GM21717 (cell line): ENCODE measurements around the gene ARID1B.
"Not testable (repeated sequence)": the region's sequence is repeated elsewhere in the genome, so short reads cannot be mapped to it uniquely, and the experiment has no call there.

Source experiments
- ATAC-seq: cut with Tn5 transposase; IDR thresholded peaks from one replicate; pipeline ENCODE4 v1.9.1; 2021; ENCODE audit warnings: mild to moderate bottlenecking, moderate library complexity; ENCODE audit not compliant: unreplicated experiment

The ARID1B gene

DNA sequence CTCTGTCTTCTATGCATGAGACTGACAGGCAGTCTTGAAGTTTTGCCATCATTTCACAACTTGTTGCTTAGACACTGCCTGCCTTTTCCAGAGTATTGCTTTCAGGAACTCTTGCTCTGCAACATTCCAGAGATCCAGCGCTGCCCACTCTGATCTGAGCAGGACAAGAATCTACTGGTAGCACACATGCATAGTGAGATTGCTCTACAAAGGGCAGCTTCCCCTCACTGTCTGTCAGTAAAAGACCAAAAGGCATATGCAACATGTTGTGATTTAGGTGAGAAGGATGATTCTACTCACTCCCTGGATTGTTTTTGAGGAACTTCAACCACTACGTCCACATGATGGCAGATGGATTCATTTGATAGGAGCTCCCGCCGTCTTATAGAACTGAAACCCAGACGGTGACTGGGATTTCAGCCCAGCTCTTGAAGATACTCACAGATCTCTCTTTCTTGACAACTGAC, 259.1 kb downstream of the ARID1B start:
- ATAC-seq: no peak

DNA sequence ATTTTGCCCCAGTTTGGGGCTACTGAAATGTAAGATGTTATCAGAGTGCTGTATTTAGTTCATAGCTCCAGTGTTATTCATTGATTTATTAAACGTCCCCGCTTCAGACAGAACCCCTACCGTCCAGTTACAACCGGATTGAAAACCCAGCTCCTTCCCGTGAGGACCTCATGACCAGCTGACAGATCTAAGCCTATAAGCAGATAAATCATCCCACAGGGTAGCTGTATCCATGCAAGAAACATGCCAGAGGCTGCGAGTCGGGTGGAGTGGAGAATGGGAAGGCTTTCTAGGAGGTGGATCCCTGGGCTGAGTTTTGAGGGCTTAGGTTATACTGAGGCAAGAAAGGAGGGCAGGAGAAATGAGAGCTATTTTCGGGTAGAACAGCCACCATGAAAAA, 260.0 kb downstream of the ARID1B start:
- no peak for ATAC-seq

DNA sequence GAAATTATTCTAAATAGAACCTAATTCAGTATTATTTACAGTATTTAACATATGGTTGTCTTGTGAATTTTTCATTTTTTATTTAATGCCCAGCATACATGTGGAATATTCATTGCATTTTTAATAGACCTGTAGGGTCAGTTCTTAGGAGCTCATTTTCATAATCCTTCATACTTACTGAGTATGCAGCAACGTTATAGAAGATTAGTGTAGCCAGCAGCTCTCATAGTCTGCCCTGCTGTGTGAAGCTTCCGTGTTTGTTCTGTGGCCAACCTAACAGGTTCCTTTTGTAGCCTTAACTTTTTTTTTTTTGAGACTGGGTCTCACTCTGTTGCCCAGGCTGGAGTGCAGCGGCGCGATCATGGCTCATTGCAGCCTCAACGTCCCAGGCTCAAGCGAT, 261.4 kb downstream of the ARID1B start:
- ATAC-seq: no peak

GRCh38 chr6:157039639-157040038, 262.5 kb downstream of the ARID1B start:
- not testable (repeated sequence) for ATAC-seq

DNA sequence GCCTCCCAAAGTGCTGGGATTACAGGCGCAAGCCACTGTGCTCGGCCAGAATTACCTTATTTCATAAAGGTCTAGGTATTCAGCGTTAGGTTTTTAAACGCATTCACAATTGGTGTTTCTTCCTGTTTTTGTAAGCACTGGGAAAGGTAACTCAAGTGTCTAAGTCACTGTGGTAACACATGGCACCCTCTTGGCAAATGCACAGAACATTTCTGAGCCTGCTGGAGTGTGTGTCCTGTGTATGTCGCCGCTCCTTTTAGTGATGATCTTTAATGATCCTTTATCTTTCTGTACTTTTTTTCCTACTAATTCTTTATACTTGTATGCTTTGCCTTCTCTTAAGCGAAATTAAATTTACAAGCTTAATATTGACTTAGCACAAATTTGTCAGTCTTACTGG, 263.0 kb downstream of the ARID1B start:
- ATAC-seq: no peak

DNA sequence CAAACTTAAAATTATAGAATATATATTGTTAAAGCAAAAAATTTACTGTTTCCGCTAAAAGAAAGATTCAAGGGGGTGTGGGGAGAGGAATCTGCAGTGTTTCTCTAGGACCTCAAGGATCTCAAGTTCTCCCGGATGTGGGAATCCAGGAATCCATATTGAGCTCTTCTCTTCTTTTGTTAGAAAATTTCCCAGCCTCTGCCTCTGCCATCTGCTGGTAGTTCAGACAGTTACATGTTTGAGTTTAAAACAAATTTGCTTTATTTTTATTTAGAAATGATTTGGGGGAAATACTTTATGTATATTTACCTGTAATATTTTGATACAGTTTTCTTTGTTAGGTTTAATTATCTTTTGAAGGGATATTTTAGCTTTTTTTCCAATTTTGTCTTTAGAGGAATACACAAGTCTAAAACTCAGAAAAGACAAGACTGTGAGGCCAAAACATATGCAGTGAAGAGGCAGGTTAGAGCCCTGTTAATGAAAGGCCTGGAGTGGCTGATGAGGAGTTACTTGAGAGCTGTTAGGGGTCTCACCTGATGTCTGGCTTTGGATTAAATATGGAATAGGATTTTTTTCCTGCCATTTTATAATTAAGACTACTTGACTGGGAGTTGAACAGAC, 268.8 kb downstream of the ARID1B start:
- no peak for ATAC-seq

- no peak for ATAC-seq
Measured at GRCh38 chr6:157046776-157047175, 269.6 kb downstream of the ARID1B start.

DNA sequence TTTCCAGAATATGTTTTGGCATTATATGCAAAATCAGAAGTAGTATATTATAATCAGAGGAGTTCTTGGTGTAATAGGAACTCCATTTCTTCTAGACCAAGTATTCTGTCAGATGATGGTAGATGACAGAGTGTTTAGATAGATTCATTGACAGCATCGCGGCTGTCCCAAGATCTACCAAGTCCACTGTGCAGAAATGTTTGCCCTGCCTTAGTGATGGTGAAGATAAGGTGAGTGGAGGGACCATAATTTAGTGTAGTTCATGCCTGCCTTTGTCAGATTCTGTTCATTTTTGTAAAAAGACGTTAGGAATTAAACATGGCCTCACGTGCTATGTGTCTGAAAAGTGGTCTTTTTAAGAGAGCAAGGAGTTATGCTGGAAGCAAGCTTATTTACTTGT, 270.1 kb downstream of the ARID1B start:
- ATAC-seq: no peak

DNA sequence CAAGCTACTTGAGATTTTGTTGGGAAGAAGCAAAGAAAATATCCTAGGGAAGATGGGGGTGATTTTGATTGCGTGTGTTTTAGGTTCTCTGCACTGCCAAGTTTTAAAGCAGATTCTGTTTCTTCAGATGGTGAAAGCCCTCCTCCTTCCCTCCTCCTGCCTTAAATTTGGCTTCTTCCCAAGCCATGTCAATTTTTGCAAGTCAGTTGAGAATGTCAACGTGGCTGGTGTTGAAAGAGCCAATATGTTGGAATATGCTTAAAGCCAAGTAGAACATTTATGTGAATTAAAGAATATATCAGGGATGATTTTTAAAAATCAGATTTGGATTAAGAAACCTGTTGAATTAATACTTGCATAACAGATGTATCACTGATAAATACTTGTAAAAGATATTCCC, 270.8 kb downstream of the ARID1B start:
- no peak for ATAC-seq

- ATAC-seq: no peak
Measured at GRCh38 chr6:157049133-157049532, 272.0 kb downstream of the ARID1B start.

- no peak for ATAC-seq
Measured at GRCh38 chr6:157050537-157051265, 273.5 kb downstream of the ARID1B start.

- ATAC-seq: peak; percentile 64
Measured at GRCh38 chr6:157054531-157054979, 277.4 kb downstream of the ARID1B start.

DNA sequence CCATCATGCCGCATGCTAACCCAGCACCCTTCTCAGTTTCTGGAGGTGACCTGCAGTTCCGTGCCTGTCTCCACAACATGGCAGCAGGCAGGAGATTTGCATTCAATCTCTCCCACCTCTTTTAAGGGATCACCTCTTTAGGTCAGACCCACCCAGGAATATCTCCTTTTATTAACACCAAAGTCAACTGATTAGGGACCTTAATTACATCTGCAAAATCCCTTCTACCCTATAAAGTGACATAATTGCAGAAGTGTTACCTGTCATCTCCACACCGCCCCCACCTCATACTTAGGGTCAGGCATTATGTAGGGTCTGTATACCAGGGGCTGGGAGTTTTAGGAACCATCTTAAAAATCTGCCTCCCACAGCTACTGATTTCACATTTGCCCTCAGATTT, 278.7 kb downstream of the ARID1B start:
- ATAC-seq: no peak

DNA sequence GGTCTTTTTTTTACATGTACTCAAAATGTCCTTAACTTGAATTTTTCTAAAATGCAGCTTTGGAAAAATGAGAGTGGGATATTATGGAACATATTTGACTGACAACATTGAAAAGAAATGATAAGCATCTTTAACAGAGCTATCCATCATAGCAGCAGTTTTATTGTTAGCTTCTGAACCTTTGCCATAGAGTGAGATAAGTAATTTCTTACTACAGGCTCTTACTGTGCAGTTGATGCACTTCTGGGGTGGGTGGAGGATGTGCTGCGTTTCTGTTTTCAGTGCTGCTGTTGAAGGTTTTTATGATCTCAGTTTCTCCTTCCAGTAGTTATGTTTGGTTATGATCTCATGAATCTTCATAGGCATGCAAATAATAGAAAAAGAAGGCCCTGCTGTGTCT, 279.1 kb downstream of the ARID1B start:
- no peak for ATAC-seq

GRCh38 chr6:157058574-157058973, 281.4 kb downstream of the ARID1B start:
- no peak for ATAC-seq

DNA sequence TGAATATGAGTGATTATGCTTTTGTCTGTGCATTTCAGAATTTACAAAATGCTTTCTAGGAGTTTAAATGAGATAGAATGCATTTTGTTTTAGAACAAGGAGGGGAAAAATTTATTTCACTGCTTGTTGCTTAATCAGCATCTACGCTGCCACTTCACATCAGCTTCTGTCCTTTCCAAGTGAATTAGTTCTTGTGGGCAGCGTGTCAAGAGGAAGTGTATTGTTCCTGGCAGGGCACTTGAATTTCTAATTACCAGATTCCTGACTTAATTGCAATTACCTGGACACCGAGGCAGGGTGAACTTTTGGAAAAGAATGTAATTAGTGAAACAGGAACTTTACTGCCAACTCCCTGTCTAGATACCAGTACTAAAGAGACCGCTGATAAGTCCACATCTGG, 282.6 kb downstream of the ARID1B start:
- ATAC-seq: no peak

GRCh38 chr6:157060440-157060952, 283.3 kb downstream of the ARID1B start:
- no peak for ATAC-seq

DNA sequence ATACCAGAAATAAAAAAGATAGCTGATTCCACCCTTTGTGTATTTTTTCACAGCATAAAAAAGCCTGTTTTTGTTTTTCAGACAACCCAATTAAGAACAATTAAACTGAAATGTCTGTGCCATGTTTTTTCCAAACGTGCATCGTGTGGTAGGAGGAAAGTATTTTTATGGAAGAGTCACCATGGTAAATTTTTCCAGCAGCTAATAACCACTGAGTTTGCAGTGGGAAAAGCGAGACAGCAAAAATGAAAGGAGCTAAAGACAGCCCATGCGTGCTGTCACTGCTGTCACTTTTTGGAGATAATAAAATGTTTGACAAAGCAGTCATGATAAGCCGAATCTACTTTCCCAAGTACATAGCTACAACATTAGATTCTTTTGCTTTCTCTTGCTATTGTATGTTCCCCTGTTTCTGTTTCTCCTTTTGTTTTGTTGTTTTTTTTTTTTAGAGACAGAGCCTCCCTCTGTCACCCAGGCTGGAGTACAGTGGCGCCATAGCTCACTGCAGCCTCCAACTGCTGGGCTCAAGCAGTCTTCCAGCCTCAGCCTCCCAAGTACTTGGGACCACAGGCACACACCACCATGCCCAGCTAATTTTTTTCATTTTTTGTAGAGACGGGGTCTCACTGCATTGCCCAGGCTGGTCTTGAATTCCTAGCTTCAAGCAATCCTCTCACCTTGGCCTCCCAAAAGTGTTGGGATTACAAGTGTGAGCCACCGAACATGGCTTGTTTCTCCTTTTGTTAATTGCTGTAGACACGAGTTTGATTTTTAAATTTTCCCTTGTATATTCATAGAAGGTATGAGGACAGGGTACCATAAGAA, 284.8 kb downstream of the ARID1B start:
- ATAC-seq: no peak

GRCh38 chr6:157063176-157063905, 286.2 kb downstream of the ARID1B start:
- ATAC-seq: no peak

GRCh38 chr6:157063923-157064322, 286.7 kb downstream of the ARID1B start:
- no peak for ATAC-seq

DNA sequence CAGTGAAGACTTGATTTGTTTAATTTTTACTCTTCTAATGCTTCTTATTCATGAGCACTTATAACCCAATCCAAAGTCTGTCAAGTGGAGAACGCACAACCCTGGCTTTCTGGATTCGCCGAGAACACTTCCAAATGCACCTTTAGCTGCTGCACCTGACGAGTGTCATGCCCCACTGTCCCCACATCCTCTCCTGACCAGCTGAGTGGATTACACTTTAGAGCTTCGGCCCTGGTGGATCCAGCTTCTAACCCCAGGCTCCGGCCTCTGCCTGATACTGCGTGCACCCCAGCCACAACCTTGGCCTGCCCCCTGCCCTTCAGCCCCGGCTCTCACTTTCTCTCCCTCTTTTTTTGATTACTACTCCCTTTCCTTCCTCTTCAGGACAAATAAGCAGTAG, 287.3 kb downstream of the ARID1B start:
- no peak for ATAC-seq
